NCI-H345 (cell line): ENCODE results near the gene CTNS.
"Not testable (repeated sequence)": the region's sequence is repeated elsewhere in the genome, so short reads cannot be mapped to it uniquely, and the experiment has no call there.

Source experiments
- DNase-seq: peaks from one replicate; lab custom pipeline; 2025; lab: John Stamatoyannopoulos, UW

The CTNS gene

GRCh38 chr17:3688027-3688553, 51.5 kb downstream of the CTNS start:
- no peak for DNase-seq

- no peak for DNase-seq
These were observed 52.3 kb downstream of the CTNS start for GRCh38 chr17:3688852-3689261.

- no peak for DNase-seq
These were observed 52.9 kb downstream of the CTNS start for GRCh38 chr17:3689262-3690093.

GRCh38 chr17:3690094-3690715, 53.6 kb downstream of the CTNS start:
- DNase-seq: no peak

GRCh38 chr17:3691617-3692067, 55.1 kb downstream of the CTNS start:
- no peak for DNase-seq

- no peak for DNase-seq
These were observed 55.8 kb downstream of the CTNS start for GRCh38 chr17:3692346-3692745.

- DNase-seq: no peak
These were observed 56.6 kb downstream of the CTNS start for GRCh38 chr17:3693141-3693540.

- no peak for DNase-seq
These were observed 57.3 kb downstream of the CTNS start for GRCh38 chr17:3693829-3694231.

- no peak for DNase-seq
These were observed 58.7 kb downstream of the CTNS start for GRCh38 chr17:3695129-3695722.

- DNase-seq: no peak
These were observed 59.3 kb downstream of the CTNS start, which contains the start of gene P2RX5 for GRCh38 chr17:3695723-3696411. TSS of gene P2RX5 (minus strand) at chr17:3696155. CDS start at chr17:3696005, 150 bp downstream.

GRCh38 chr17:3697103-3697476, 60.5 kb downstream of the CTNS start:
- no peak for DNase-seq

GRCh38 chr17:3698139-3698538, 61.6 kb downstream of the CTNS start:
- DNase-seq: no peak

- DNase-seq: no peak
These were observed 63.4 kb downstream of the CTNS start for GRCh38 chr17:3699951-3700350.

GRCh38 chr17:3702041-3702539, 65.5 kb downstream of the CTNS start:
- not testable (repeated sequence) for DNase-seq

GRCh38 chr17:3704931-3705717, 68.6 kb downstream of the CTNS start:
- no peak for DNase-seq

GRCh38 chr17:3705718-3705984, 69.1 kb downstream of the CTNS start:
- not testable (repeated sequence) for DNase-seq

GRCh38 chr17:3708366-3708765, 71.8 kb downstream of the CTNS start:
- no peak for DNase-seq

- no peak for DNase-seq
These were observed 74.4 kb downstream of the CTNS start for GRCh38 chr17:3710951-3711383.
